Measurements from ENCODE around the gene VWA3B.

Gene VWA3B

DNA sequence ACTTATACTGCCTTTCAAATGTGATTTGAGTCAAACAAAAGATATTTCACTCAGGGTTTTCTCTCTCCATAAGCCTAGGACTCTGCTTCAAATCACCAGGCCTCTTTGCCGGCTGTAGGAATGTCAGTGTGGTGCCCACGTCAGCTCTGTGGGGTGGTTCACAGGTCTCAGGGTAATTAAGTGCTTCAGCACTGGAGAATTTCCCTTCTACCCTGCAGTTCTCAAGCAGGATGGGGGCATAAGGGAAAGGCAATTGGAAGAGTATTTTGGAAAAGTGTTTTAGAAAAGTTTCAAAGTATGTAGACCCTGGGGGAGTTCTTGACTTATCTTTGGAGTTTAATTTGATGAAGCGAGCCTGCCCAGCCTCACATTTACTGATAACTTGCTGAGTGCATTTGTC, 268.9 kb downstream of the VWA3B start:
- Histone ChIP-seq H3K9me3 (peaks cover 0 to 3% (median 0%) of the 10 kb centered on the region in 3 donors), H3K36me3 (no peaks in the 10 kb centered on the region), H3K4me1 (no peaks in the 10 kb centered on the region), H3K4me3 (no peak overlapping the region), H3K27ac (no peak overlapping the region), H3K27me3 (peaks cover 0 to 6% of the 10 kb centered on the region in 2 donors)
- intact Hi-C loops (cut with DNase I; ENCODE audit: low total_unique reads), result no loop called here
- TF ChIP-seq, protein P1, sequence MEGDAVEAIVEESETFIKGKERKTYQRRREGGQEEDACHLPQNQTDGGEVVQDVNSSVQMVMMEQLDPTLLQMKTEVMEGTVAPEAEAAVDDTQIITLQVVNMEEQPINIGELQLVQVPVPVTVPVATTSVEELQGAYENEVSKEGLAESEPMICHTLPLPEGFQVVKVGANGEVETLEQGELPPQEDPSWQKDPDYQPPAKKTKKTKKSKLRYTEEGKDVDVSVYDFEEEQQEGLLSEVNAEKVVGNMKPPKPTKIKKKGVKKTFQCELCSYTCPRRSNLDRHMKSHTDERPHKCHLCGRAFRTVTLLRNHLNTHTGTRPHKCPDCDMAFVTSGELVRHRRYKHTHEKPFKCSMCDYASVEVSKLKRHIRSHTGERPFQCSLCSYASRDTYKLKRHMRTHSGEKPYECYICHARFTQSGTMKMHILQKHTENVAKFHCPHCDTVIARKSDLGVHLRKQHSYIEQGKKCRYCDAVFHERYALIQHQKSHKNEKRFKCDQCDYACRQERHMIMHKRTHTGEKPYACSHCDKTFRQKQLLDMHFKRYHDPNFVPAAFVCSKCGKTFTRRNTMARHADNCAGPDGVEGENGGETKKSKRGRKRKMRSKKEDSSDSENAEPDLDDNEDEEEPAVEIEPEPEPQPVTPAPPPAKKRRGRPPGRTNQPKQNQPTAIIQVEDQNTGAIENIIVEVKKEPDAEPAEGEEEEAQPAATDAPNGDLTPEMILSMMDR (IDR thresholded peaks at IDR 0.05), result no peak
- no peak for DNase-seq

DNA sequence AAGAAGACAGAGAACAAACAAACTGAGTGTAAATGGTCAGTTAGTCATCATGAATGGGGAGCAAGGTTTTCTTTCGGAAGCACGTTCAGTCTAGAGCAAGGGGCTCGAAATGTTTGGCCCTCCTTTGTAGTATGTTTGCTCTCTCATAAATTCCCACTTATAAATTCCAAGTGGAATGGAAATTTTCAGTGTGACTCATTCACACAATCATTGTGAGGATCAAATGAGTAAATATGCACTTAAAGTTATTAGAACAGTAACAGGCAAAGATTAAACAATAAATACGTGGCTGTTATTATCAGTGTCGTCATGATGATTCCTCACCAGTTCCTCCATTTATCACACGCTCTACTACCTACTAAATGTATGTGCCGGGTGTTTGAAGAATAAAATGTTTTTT, 269.8 kb downstream of the VWA3B start:
- Histone ChIP-seq H3K27me3 (peaks cover 0 to 6% of the 10 kb centered on the region in 2 donors), H3K4me3 (no peak overlapping the region), H3K9me3 (no peaks in the 10 kb centered on the region), H3K27ac (no peak overlapping the region), H3K36me3 (no peaks in the 10 kb centered on the region), H3K4me1 (no peaks in the 10 kb centered on the region)
- TF ChIP-seq, protein P1 (IDR thresholded peaks at IDR 0.05), result no peak
- DNase-seq, result no peak
- intact Hi-C loops (cut with DNase I; ENCODE audit: low total_unique reads), result no loop called here

DNA sequence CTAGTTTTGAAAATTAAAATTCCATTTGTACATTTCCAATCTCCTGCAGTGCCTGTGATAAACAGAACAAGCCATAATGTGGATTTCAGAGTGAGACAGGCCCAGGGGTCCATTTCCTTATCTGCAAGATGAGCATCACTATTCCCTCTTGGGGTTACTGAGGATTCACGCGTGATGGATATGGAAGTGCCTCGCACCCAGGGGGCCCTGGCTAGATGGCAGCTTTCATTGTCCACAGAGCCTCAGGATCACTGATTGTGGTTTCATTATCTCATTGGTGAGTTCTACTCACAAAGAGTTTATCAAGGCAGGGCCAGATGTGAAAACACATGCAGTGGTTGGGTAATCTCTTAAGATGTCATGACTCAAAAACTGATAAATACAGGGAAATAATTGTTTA, 270.9 kb downstream of the VWA3B start:
- Histone ChIP-seq H3K4me3 (no peak overlapping the region), H3K36me3 (no peaks in the 10 kb centered on the region), H3K27ac (no peak overlapping the region), H3K4me1 (no peaks in the 10 kb centered on the region), H3K9me3 (no peaks in the 10 kb centered on the region), H3K27me3 (peaks cover 0 to 2% of the 10 kb centered on the region in 2 donors)
- TF ChIP-seq, protein P1 (IDR thresholded peaks at IDR 0.05), result no peak
- DNase-seq, result no peak
- intact Hi-C loops (cut with DNase I; ENCODE audit: low total_unique reads), result no loop called here

DNA sequence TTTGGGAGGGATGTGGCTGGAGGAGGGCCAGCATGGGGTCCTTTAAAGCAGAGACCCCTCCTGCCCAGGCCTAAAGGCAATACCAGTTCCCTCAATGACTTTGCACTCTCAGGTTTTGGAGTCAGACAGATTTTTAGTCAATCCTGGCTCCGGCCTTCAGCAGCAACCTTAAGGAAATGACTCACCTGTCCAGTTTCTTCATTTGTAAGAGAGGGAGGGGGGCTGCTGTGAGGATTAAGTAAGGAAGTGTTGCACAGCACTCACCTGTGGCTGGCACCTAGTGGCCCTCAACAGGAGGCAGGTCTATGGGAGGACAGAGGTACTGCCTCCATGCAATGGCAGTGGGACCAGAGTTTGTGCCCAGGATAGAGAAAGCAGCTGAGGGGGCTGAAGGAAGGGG, 273.0 kb downstream of the VWA3B start:
- no peaks in the 10 kb centered on the region for H3K9me3 ChIP-seq
- no peaks in the 10 kb centered on the region for H3K4me1 ChIP-seq
- H3K27ac ChIP-seq, result no peak overlapping the region
- intact Hi-C loops (cut with DNase I; ENCODE audit: low total_unique reads), result no loop called here
- DNase-seq, result no peak
- TF ChIP-seq, protein P1 (IDR thresholded peaks at IDR 0.05), result no peak
- H3K4me3 ChIP-seq, result no peak overlapping the region
- no peaks in the 10 kb centered on the region for H3K36me3 ChIP-seq
- H3K27me3 ChIP-seq, result peaks cover 0 to 2% of the 10 kb centered on the region in 2 donors

Data from tibial artery (tissue), 4 donors.